Natural killer cell (primary cell): ENCODE measurements around the gene RNF157. TPM values are rescaled to one million over a fixed set of nuclear protein-coding genes. Genes with fewer than 3 reads are reported as not detected.

Source experiments
- ATAC-seq, 3 donors: fragments of 150-1000 bp in 2 of 3; fragments of 200-7000 bp in 1 of 3; cut with Tn5 transposase; 1 replicate in 1 of 3; 2 replicates in 2 of 3; pipeline ENCODE4 v1.10.0; 2021; ENCODE audit warnings: mild to moderate bottlenecking in 2 of 3, moderate library complexity in 2 of 3
- DNase-seq, 2 donors: peaks; one replicate each; pipeline versions ENCODE4 v3.0.0 to v3.0.0-alpha.2; 2013 to 2021; ENCODE audit warnings: mixed read lengths in 1 of 2
- H3K27ac ChIP-seq: one replicate; pipeline ENCODE4 v1.5.1; 2013; ENCODE audit warnings: mild to moderate bottlenecking, low read length
- H3K27me3 ChIP-seq: one replicate; pipeline ENCODE4 v1.6.1; 2013; ENCODE audit warnings: low read length; ENCODE audit not compliant: control insufficient read depth, insufficient read depth
- H3K36me3 ChIP-seq: one replicate; pipeline ENCODE4 v1.6.1; 2013; ENCODE audit warnings: low read length; ENCODE audit not compliant: control insufficient read depth, insufficient read depth
- H3K4me1 ChIP-seq: one replicate; pipeline ENCODE4 v1.6.1; 2013; ENCODE audit warnings: low read length; ENCODE audit not compliant: control insufficient read depth, insufficient read depth
- H3K4me3 ChIP-seq: one replicate; pipeline ENCODE4 v1.5.1; 2013; ENCODE audit warnings: low read length
- H3K9me3 ChIP-seq: one replicate; pipeline ENCODE4 v1.6.1; 2013; ENCODE audit warnings: low read length; ENCODE audit not compliant: control insufficient read depth, insufficient read depth
- H3K27ac Mint-ChIP-seq, 2 donors: one replicate each; pipeline ENCODE4 v1.8.0; 2022; ENCODE audit warnings: mild to moderate bottlenecking in 2 of 2, mixed read lengths in 2 of 2, moderate library complexity in 1 of 2
- H3K27me3 Mint-ChIP-seq, 2 donors: one replicate each; pipeline ENCODE4 v1.8.0; 2022; ENCODE audit warnings: low read depth in 2 of 2, mixed read lengths in 2 of 2
- H3K36me3 Mint-ChIP-seq: one replicate; pipeline ENCODE4 v1.8.0; 2022; ENCODE audit warnings: mixed read lengths
- H3K4me1 Mint-ChIP-seq, 2 donors: one replicate each; pipeline ENCODE4 v1.8.0; 2022; ENCODE audit warnings: mixed read lengths in 2 of 2
- H3K4me3 Mint-ChIP-seq: one replicate; pipeline ENCODE4 v1.8.0; 2022; ENCODE audit warnings: mild to moderate bottlenecking, moderate library complexity, mixed read lengths
- H3K9me3 Mint-ChIP-seq, 2 donors: one replicate each; pipeline ENCODE4 v1.8.0; 2022; ENCODE audit warnings: mixed read lengths in 2 of 2
- WGBS: methylation state at CpG from one replicate; pipeline ENCODE4 v1.1.7; 2013; ENCODE audit warnings: missing lambda C conversion rate; ENCODE audit not compliant: insufficient coverage; 5-methylcytosine and 5-hydroxymethylcytosine counted together
- intact Hi-C: fragments of 100-400 bp; cut with micrococcal nuclease; formaldehyde crosslinking; loops from one replicate; pipeline ENCODE4 v1.14.2; 2022
- total RNA-seq, 4 donors: library from RNA; stranded (reverse); fragments of 120-200 nt in 1 of 4; gene quantifications; one replicate each; pipeline versions ENCODE4 v1.2.3 to v1.2.4, GENCODE V29; 2013 to 2022
- TF ChIP-seq, protein P1 (sequence below): fragments of 200-600 bp; IDR thresholded peaks from one replicate; pipeline ENCODE4 v1.8.0; 2022; ENCODE audit warnings: antibody characterized with exemption

RNF157 gene
- total RNA-seq, 3 donors from 2014 or later (not counting 1 experiment from before 2014, with no cell fraction given): 4.9 to 9.1 (median 8.5) TPM

DNA sequence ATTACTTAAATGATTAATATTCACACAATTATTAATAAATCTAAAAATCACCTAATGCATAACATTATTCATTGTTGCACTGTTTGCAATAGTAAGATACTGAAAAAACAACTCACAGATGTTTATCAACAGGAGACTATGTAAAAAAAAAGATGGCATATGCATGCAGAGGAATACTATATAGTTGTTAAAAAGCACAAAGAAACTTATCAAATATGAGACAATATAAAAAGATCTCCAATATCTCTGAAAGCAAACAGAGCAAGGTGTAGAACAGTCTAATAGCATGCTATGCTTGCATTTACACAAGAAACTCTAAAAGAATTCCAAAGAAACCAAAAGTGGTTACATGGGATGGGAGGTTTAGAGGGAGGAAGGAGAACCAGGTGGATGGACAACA lies 3.7 kb downstream of the RNF157 start:
- no peaks in the 10 kb centered on the region for H3K36me3 ChIP-seq
- Mint-ChIP-seq H3K36me3 (no peaks in the 10 kb centered on the region), H3K27me3 (peaks cover 0 to 8% of the 10 kb centered on the region in 2 donors), H3K4me3 (no peak overlapping the region), H3K27ac (no peak overlapping the region), H3K4me1 (peaks cover 13 to 16% of the 10 kb centered on the region in 2 donors), H3K9me3 (no peaks in the 10 kb centered on the region)
- H3K27ac ChIP-seq: no peak overlapping the region
- ATAC-seq (no peak), DNase-seq (no peak)
- intact Hi-C loops: no loop called here
- no peak overlapping the region for H3K4me3 ChIP-seq
- TF ChIP-seq, protein P1, sequence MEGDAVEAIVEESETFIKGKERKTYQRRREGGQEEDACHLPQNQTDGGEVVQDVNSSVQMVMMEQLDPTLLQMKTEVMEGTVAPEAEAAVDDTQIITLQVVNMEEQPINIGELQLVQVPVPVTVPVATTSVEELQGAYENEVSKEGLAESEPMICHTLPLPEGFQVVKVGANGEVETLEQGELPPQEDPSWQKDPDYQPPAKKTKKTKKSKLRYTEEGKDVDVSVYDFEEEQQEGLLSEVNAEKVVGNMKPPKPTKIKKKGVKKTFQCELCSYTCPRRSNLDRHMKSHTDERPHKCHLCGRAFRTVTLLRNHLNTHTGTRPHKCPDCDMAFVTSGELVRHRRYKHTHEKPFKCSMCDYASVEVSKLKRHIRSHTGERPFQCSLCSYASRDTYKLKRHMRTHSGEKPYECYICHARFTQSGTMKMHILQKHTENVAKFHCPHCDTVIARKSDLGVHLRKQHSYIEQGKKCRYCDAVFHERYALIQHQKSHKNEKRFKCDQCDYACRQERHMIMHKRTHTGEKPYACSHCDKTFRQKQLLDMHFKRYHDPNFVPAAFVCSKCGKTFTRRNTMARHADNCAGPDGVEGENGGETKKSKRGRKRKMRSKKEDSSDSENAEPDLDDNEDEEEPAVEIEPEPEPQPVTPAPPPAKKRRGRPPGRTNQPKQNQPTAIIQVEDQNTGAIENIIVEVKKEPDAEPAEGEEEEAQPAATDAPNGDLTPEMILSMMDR: no peak
- H3K9me3 ChIP-seq: no peaks in the 10 kb centered on the region
- H3K4me1 ChIP-seq: peaks cover 16% of the 10 kb centered on the region
- peaks cover under 1% of the 10 kb centered on the region for H3K27me3 ChIP-seq

DNA sequence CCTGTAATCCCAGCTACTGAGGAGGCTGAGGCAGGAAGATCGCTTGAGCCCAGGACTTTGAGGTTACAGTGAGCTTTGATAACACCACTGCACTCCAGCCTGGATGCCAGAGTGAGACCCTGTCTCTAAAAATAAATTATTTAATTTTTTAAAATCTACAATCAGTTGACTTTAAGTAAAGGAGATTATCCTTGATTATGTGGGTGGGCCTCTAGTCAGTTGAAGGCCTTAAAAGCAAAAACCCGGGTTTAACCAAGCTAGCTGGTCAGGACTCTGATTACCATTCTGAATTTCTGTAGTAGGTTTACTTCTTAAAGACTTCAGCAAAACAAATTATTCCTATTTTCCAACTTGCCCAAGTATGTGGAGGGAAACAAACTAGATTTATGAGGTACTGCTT lies 4.4 kb downstream of the RNF157 start:
- 100% methylated on average over 2 of the region's 2 CpGs for WGBS
- no peak overlapping the region for H3K4me3 Mint-ChIP-seq
- TF ChIP-seq, protein P1: no peak
- no peaks in the 10 kb centered on the region for H3K9me3 Mint-ChIP-seq
- ATAC-seq: no peak
- Histone ChIP-seq H3K9me3 (no peaks in the 10 kb centered on the region), H3K27ac (no peak overlapping the region), H3K4me1 (peaks cover 8% of the 10 kb centered on the region), H3K36me3 (no peaks in the 10 kb centered on the region), H3K27me3 (no peaks in the 10 kb centered on the region), H3K4me3 (no peak overlapping the region)
- intact Hi-C loops: no loop called here
- H3K27me3 Mint-ChIP-seq: peaks cover 0 to 1% of the 10 kb centered on the region in 2 donors
- no peak for DNase-seq
- no peak overlapping the region for H3K27ac Mint-ChIP-seq
- peaks cover 6 to 9% of the 10 kb centered on the region in 2 donors for H3K4me1 Mint-ChIP-seq
- no peaks in the 10 kb centered on the region for H3K36me3 Mint-ChIP-seq

GRCh38 chr17:76234354-76234679 lies 6.0 kb downstream of the RNF157 start:
- ATAC-seq (no peak), DNase-seq (no peak)
- no peaks in the 10 kb centered on the region for H3K27me3 Mint-ChIP-seq
- H3K27me3 ChIP-seq: no peaks in the 10 kb centered on the region
- H3K27ac Mint-ChIP-seq: no peak overlapping the region
- H3K4me3 ChIP-seq: no peak overlapping the region
- intact Hi-C loops: no loop called here
- peaks cover under 1% of the 10 kb centered on the region for H3K4me1 ChIP-seq
- no peaks in the 10 kb centered on the region for H3K9me3 ChIP-seq
- 50% methylated on average over 2 of the region's 5 CpGs for WGBS
- H3K27ac ChIP-seq: no peak overlapping the region
- no peaks in the 10 kb centered on the region for H3K36me3 ChIP-seq
- H3K9me3 Mint-ChIP-seq: no peaks in the 10 kb centered on the region
- no peak overlapping the region for H3K4me3 Mint-ChIP-seq
- TF ChIP-seq, protein P1: no peak
- H3K4me1 Mint-ChIP-seq: peaks cover 4 to 6% of the 10 kb centered on the region in 2 donors
- no peaks in the 10 kb centered on the region for H3K36me3 Mint-ChIP-seq

DNA sequence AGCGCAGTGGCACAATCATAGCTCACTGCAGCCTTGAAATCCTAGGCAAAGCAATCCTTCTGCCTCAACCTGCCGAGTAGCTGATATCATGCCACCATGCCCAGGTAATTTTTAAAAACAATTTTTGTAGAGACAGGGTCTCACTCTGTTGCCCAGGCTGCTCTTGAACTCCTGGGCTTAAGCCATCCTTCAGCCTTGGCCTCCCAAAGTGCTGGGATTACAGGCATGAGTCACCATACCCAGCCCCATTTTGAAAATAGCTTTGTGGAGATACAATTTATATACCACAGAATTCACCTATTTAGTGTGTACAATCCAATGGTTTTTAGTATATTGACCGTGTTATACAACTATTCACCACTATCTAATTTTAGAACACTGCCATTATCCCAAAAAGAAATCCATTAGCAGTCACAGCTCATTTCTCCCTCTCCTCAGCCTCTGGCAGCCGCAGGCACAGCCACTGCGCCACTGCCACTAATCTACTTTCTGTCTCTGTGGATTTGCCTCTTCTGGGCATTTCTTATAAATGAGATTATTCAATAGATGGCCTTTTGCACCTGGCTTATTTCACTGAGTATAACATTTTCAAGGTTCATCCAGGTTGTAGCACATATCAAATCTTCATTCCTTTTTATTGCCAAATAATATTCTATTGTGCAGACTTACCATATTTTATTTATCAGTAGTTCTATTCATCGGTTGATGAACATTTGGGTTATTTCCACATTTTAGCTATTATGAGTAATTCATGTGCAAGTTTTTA lies 6.5 kb downstream of the RNF157 start:
- Mint-ChIP-seq H3K4me1 (peaks cover under 1 to 4% of the 10 kb centered on the region in 2 donors), H3K27me3 (no peaks in the 10 kb centered on the region), H3K9me3 (no peaks in the 10 kb centered on the region), H3K4me3 (no peak overlapping the region), H3K27ac (no peak overlapping the region), H3K36me3 (no peaks in the 10 kb centered on the region)
- DNase-seq (no peak), ATAC-seq (no peak)
- intact Hi-C loops: no loop called here
- Histone ChIP-seq H3K27me3 (no peaks in the 10 kb centered on the region), H3K9me3 (no peaks in the 10 kb centered on the region), H3K4me1 (no peaks in the 10 kb centered on the region), H3K4me3 (no peak overlapping the region), H3K27ac (no peak overlapping the region), H3K36me3 (no peaks in the 10 kb centered on the region)
- WGBS: 91% methylated on average over 5 of the region's 6 CpGs
- TF ChIP-seq, protein P1: no peak
